K562 (cell line): Measurements from ENCODE around the gene MAP2K3. TPM values are rescaled to one million over a fixed set of nuclear protein-coding genes. Genes with fewer than 3 reads are reported as not detected.

ENCODE experiments used
- ATAC-seq: fragments of 200-7000 bp; cut with Tn5 transposase; 3 replicates; pipeline ENCODE4 v1.9.1; 2020; ENCODE audit warnings: moderate library complexity
- BruUV-seq: library from RNA; stranded (reverse); fragments of 400-500 nt; replicated peaks from 2 replicates; lab custom pipeline; 2021; lab: Mats Ljungman, UMichigan
- CTCF ChIA-PET: fragments of 300-600 bp; formaldehyde crosslinking; extraction: SDS; loops from one replicate; lab custom pipeline; 2021; ENCODE audit warnings: low intra/inter-chr PET ratio; lab: Yijun Ruan, JAX
- POLR2A ChIA-PET: fragments of 300-600, 350-650 bp; sonication (Branson Sonifier 250); formaldehyde crosslinking; extraction: SDS; loops from one replicate; lab custom pipeline; 2021; ENCODE audit warnings: antibody characterized with exemption, inconsistent platforms; lab: Yijun Ruan, JAX
- DNase-seq, 4 experiments: peaks; one replicate each; pipeline versions ENCODE4 v3.0.0 to v3.0.0-alpha.2; 2011 to 2018; ENCODE audit warnings: low spot score in 3 of 4, mixed read lengths in 3 of 4; ENCODE audit errors: extremely low read depth in 1 of 4
- FAIRE-seq: peaks from 2 replicates; lab custom pipeline; 2011; peaks lifted over from hg19 to GRCh38; lab: Jason Lieb, UNC
- H2AFZ ChIP-seq: 2 replicates; pipeline ENCODE4 v1.6.0; 2011; ENCODE audit warnings: low read depth, low read length, control low read depth, inconsistent platforms
- H3K27ac ChIP-seq: fragments of 200-600 bp; 3 replicates; pipeline ENCODE4 v1.8.0; 2011; ENCODE audit warnings: low read depth, mild to moderate bottlenecking, control low read depth, inconsistent platforms, low read length, moderate library complexity, mixed read lengths; ENCODE audit errors: extremely low read depth
- H3K27me3 ChIP-seq, 2 experiments: fragments of 300-600 bp in 1 of 2; 2 replicates in 1 of 2; 3 replicates in 1 of 2; pipeline versions ENCODE4 v1.6.0 to v1.8.0; 2011; ENCODE audit warnings: inconsistent platforms in 2 of 2, low read length in 2 of 2, mild to moderate bottlenecking in 1 of 2, mixed read lengths in 1 of 2, moderate library complexity in 1 of 2; ENCODE audit not compliant: control insufficient read depth in 2 of 2, insufficient read depth in 2 of 2
- H3K36me3 ChIP-seq: fragments of 300-600 bp; 3 replicates; pipeline ENCODE4 v1.8.0; 2011; ENCODE audit warnings: mild to moderate bottlenecking, low read length, inconsistent platforms; ENCODE audit not compliant: control insufficient read depth, insufficient read depth
- H3K4me1 ChIP-seq, 2 experiments: fragments of 200-600 bp in 1 of 2; replicated peaks in 1 of 2; 2 replicates in 1 of 2; 3 replicates in 1 of 2; pipeline versions ENCODE4 v1.5.1 to v1.8.0; 2011; ENCODE audit warnings: inconsistent platforms in 2 of 2, low read length in 2 of 2, mild to moderate bottlenecking in 1 of 2, mixed read lengths in 1 of 2, moderate library complexity in 1 of 2; ENCODE audit not compliant: control insufficient read depth in 2 of 2, insufficient read depth in 2 of 2
- H3K4me2 ChIP-seq: 2 replicates; pipeline ENCODE4 v1.6.1; 2011; ENCODE audit warnings: low read length, control low read depth, inconsistent platforms, mixed read lengths; ENCODE audit not compliant: insufficient read depth
- H3K4me3 ChIP-seq: fragments of 200-600 bp; sonication (generic), shearing (Covaris generic); 2 replicates; pipeline ENCODE4 v1.5.1; 2016; ENCODE audit warnings: control low read depth, inconsistent platforms
- H3K79me2 ChIP-seq: fragments of 200-600 bp; 3 replicates; pipeline ENCODE4 v1.8.0; 2011; ENCODE audit warnings: low read length, inconsistent platforms; ENCODE audit not compliant: control insufficient read depth, insufficient read depth
- H3K9ac ChIP-seq, 2 experiments: 2 replicates each; pipeline versions ENCODE4 v1.6.0 to v1.6.1; 2011; ENCODE audit warnings: low read depth in 2 of 2, low read length in 2 of 2, control low read depth in 1 of 2, inconsistent platforms in 1 of 2, mild to moderate bottlenecking in 1 of 2, mixed read lengths in 1 of 2; ENCODE audit not compliant: insufficient read depth in 1 of 2
- H3K9me1 ChIP-seq: one replicate; pipeline ENCODE4 v1.6.0; 2011; ENCODE audit warnings: inconsistent platforms, mild to moderate bottlenecking, low read length, moderate library complexity; ENCODE audit not compliant: control insufficient read depth, insufficient read depth
- H3K9me3 ChIP-seq: replicated peaks from 2 replicates; pipeline ENCODE4 v1.5.1; 2011; ENCODE audit warnings: low read depth, low read length, inconsistent platforms; ENCODE audit not compliant: control insufficient read depth, insufficient read depth
- H4K20me1 ChIP-seq: replicated peaks from 2 replicates; pipeline ENCODE4 v1.6.1; 2011; ENCODE audit warnings: low read length, inconsistent platforms, mixed read lengths; ENCODE audit not compliant: control insufficient read depth, insufficient read depth
- ETS1 ChIP-seq: conservative IDR thresholded peaks from 2 replicates; pipeline ENCODE4 v1.6.1; 2011; ENCODE audit warnings: low read depth, mild to moderate bottlenecking, low read length; ENCODE audit not compliant: control insufficient read depth
- PML ChIP-seq: IDR thresholded peaks from 2 replicates; pipeline ENCODE4 v1.6.1; 2012; ENCODE audit warnings: low read length, inconsistent platforms
- SRSF9 ChIP-seq: fragments of 200-400 bp; formaldehyde crosslinking; IDR thresholded peaks from 2 replicates; pipeline ENCODE4 v1.6.1; 2017; ENCODE audit warnings: low read depth, low read length, borderline replicate concordance
- ZBTB2 ChIP-seq: fragments of 450-650 bp; IDR thresholded peaks from 2 replicates; pipeline ENCODE4 v1.6.1; 2016; ENCODE audit warnings: antibody characterized with exemption
- ZKSCAN1 ChIP-seq: fragments of 150-350 bp; IDR thresholded peaks from 2 replicates; pipeline ENCODE4 v1.6.1; 2016; ENCODE audit warnings: low read depth, low read length
- ZNF583 ChIP-seq: fragments of 250-450 bp; sonication (Bioruptor Pico); IDR thresholded peaks from 2 replicates; pipeline ENCODE4 v1.4.0; 2020
- WGBS: fragments of 100-300 bp; shearing (Covaris generic); methylation state at CpG from one replicate; pipeline ENCODE4 v1.1.6; 2016; ENCODE audit warnings: low coverage, mixed read lengths; ENCODE audit not compliant: insufficient coverage; ENCODE audit errors: missing lambda C conversion rate; 5-methylcytosine and 5-hydroxymethylcytosine counted together
- in situ Hi-C: fragments of 300-500 bp; cut with MboI; formaldehyde crosslinking; loops from 4 replicates; pipeline ENCODE4 v1.15.0; 2018; ENCODE audit warnings: inconsistent platforms, mixed read lengths
- intact Hi-C: fragments of 100-400 bp; cut with micrococcal nuclease; formaldehyde crosslinking; loops from 2 replicates; pipeline ENCODE4 v1.14.2; 2022
- polyA plus RNA-seq, 8 experiments: library from polyadenylated mRNA; depleted of rRNA in 4 of 8; stranded (reverse) in 5 of 8; unstranded in 3 of 8; fragments of >200 nt; fragmentation: Nextera tagmentation in 2 of 8; fragmentation: Illumina TruSeq in 1 of 8; extraction: Ambion mirVana in 2 of 8; extraction: Trizol in 1 of 8; gene quantifications; 2 replicates each; pipeline versions ENCODE4 v1.2.1 to v1.2.3, GENCODE V29; 2011 to 2014; ENCODE audit warnings: inconsistent platforms in 1 of 8, missing spikeins in 1 of 8
- total RNA-seq, 7 experiments: library from RNA; depleted of rRNA in 6 of 7; stranded (reverse); fragments of >200 nt in 6 of 7; fragmentation: Illumina TruSeq in 2 of 7; extraction: Trizol in 2 of 7; gene quantifications; 2 replicates each; pipeline versions ENCODE4 v1.2.1 to v1.2.3, GENCODE V29; 2011 to 2021; ENCODE audit warnings: low replicate concordance in 1 of 7

Gene MAP2K3
- total and polyA plus RNA-seq, 9 of the 15 experiments (the other 6 are each of a cell fraction or from before 2014, with no cell fraction given): 0.18 to 14.8 (median 3.5) TPM

- no peak for TF ChIP-seq PML
- TF ChIP-seq ZBTB2: no peak
- no peak for TF ChIP-seq SRSF9
- TF ChIP-seq ETS1: no peak
- peak; percentile 84 for TF ChIP-seq ZKSCAN1
- TF ChIP-seq ZNF583: no peak
- no peaks in the 10 kb centered on the region for H3K9me3 ChIP-seq
- FAIRE-seq: no peak
Observed at GRCh38 chr17:21292867-21293830, 8.6 kb downstream of the MAP2K3 start.

More at GRCh38 chr17:21292867-21293830, 8.6 kb downstream of the MAP2K3 start:
- in situ Hi-C loops: loop anchor here (10.0 to 25.0 kb wide), 2 partner anchors 769 to 1092 kb away; no protein-coding TSS in a partner anchor
- no peaks in the 10 kb centered on the region for H3K27me3 ChIP-seq
- BruUV-seq: no TSS peak
- H3K27ac ChIP-seq: no peak overlapping the region
- DNase-seq: no peak
- ChIA-PET POLR2A (no interaction called here), CTCF (no interaction called here)
- intact Hi-C loops: no loop called here
- no peaks in the 10 kb centered on the region for H3K9me1 ChIP-seq
- no peak overlapping the region for H3K9ac ChIP-seq
- H3K36me3 ChIP-seq: no peaks in the 10 kb centered on the region
- H3K4me2 ChIP-seq: no peak overlapping the region
- 39% methylated on average over 15 of the region's 20 CpGs for WGBS
- ATAC-seq: no peak
- no peak overlapping the region for H3K4me3 ChIP-seq
- no peak overlapping the region for H2AFZ ChIP-seq
- peaks cover 6% of the 10 kb centered on the region; the same call in 1 of the 3 replicates for H3K79me2 ChIP-seq
- H4K20me1 ChIP-seq: peaks cover 15% of the 10 kb centered on the region; the same call in 1 of the 2 replicates
- peaks cover 4 to 74% of the 10 kb centered on the region in 2 experiments; a peak in 4 of 5 replicates for H3K4me1 ChIP-seq
